ENCODE data around the gene RHAG. TPM values are rescaled to one million over a fixed set of nuclear protein-coding genes. Genes with fewer than 3 reads are reported as not detected.

The RHAG gene
- total RNA-seq: not detected
- long read RNA-seq, donor 1, partial matches to known transcripts: 0 of 1 reads
- long read RNA-seq, donor 1, other reads (novel, unspliced or antisense): 1 of 1 reads
- long read RNA-seq, donor 2: 0 reads

DNA sequence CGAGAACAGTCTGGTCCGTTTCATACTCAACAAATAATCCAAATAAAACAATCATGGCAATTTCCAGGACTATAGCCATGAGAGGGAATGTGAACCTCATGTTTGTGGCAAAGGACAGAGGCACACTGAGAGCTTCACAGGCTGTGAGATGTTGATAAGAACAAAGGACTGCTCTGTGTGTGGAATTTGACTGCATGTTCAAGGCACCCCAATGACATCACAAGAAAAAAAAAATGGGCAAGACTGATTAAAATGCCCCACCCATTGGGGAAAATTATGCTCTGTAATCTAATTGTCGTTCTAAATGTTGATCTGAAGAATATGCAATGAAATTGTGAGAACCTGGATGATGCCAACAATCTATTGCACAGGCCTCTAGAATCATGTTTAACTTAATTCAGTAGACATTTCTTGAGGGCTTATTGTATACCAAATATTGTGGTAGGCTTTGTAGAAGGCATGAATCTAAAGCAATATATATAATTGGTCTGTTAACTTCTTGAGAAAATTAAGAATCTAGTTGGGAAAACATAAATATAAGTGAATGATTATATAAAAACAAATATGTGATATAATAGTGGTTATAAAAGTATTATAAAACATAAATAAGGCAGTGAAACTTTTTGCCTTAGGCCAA is at the start of gene RHAG:
Gene RHAG (minus strand): TSS at position 127 of the 637 bp plus-strand sequence. CDS start 27 bp downstream, at position 100.
- Histone ChIP-seq H3K9me3 (no peaks in the 10 kb centered on the region), H3K4me1 (ENCODE audit: low read depth) (no peaks in the 10 kb centered on the region), H3K36me3 (ENCODE audit: low read depth) (no peaks in the 10 kb centered on the region), H3K4me3 (no peak within 1 kb of the TSS)
- DNase-seq (no peak), ATAC-seq (no peak)
- TF ChIP-seq, protein P1, sequence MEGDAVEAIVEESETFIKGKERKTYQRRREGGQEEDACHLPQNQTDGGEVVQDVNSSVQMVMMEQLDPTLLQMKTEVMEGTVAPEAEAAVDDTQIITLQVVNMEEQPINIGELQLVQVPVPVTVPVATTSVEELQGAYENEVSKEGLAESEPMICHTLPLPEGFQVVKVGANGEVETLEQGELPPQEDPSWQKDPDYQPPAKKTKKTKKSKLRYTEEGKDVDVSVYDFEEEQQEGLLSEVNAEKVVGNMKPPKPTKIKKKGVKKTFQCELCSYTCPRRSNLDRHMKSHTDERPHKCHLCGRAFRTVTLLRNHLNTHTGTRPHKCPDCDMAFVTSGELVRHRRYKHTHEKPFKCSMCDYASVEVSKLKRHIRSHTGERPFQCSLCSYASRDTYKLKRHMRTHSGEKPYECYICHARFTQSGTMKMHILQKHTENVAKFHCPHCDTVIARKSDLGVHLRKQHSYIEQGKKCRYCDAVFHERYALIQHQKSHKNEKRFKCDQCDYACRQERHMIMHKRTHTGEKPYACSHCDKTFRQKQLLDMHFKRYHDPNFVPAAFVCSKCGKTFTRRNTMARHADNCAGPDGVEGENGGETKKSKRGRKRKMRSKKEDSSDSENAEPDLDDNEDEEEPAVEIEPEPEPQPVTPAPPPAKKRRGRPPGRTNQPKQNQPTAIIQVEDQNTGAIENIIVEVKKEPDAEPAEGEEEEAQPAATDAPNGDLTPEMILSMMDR (IDR thresholded peaks at IDR 0.05): no peak
- intact Hi-C loops (cut with DNase I, micrococcal nuclease): no loop called here

DNA sequence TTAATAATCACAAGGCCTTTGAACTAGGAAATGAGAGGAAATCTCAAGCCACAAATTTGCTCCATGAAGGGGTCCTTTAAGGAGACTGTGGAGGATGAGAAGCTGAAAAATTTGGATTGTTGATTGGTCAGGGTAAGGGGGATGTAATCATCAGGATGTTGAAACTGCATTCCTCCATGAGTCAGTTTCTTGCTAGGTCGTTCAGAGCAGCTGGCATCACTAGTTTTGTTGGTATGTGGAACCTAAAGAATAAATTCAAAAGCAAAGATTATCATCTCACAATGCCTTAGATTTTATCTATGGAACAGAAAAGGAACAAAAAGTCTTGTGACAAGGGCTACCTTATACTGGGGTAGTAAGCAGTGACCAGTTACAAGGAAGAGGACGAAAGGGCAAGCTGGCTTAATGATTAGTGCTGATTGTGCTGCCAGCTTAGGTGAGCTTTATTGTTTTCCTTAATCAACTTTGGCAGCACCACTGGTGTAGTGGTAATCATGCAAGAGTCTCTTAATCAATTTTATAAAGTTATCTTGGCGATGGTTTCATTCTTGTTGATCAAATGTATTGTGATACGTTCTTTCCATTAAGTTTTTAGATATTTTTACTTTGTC is 40.1 kb upstream of the RHAG start:
- Histone ChIP-seq H3K36me3 (ENCODE audit: low read depth) (no peaks in the 10 kb centered on the region), H3K4me3 (no peak overlapping the region), H3K4me1 (ENCODE audit: low read depth) (no peaks in the 10 kb centered on the region), H3K9me3 (no peaks in the 10 kb centered on the region)
- no peak for DNase-seq
- no peak for ATAC-seq
- TF ChIP-seq, protein P1 (IDR thresholded peaks at IDR 0.05): no peak
- intact Hi-C loops (cut with DNase I, micrococcal nuclease): no loop called here

DNA sequence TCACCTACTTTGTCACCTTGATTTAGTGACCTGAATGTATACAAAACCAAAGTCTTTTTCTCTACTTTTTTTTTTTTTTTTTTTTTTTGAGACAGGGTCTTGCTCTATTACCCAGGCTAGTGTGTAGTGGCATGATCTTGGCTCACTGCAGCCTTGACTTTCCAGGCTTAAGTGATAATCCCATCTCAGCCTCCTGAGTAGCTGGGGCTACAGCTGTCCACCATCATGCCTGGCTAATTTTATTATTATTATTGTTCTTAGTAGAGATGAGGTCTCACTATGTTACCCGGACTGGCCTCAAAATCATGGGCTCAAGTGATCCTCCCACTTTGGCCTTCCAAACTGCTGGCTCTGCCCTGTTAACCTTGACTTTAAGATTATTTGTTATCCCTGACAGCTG is 39.2 kb upstream of the RHAG start:
- intact Hi-C loops (cut with DNase I, micrococcal nuclease): no loop called here
- ATAC-seq (no peak), DNase-seq (no peak)
- Histone ChIP-seq H3K4me1 (ENCODE audit: low read depth) (no peaks in the 10 kb centered on the region), H3K36me3 (ENCODE audit: low read depth) (no peaks in the 10 kb centered on the region), H3K9me3 (no peaks in the 10 kb centered on the region), H3K4me3 (no peak overlapping the region)
- TF ChIP-seq, protein P1 (IDR thresholded peaks at IDR 0.05): no peak

DNA sequence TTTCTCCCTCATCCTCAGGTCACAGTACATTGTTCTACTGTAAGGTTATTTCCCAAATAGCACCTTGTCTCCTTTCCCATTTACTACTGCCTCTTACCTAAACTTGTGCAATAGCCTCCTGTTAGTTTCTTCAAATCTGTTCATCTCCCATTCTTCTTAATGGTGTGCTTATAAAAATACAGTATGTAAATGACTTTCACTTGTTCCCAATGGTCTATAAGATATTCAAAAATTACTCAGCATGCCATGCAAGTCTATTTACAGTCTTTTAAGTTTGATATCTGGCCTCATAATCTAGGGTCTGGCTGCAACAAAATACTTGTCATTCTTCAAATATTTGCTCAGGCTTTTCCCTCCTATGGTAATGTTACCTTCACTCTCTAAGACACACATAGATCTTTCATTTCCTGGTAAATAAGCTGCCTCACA is 31.5 kb upstream of the RHAG start:
- no peaks in the 10 kb centered on the region for H3K4me1 ChIP-seq (ENCODE audit: low read depth)
- no peak for DNase-seq
- no peaks in the 10 kb centered on the region for H3K9me3 ChIP-seq
- H3K36me3 ChIP-seq (ENCODE audit: low read depth): no peaks in the 10 kb centered on the region
- no peak overlapping the region for H3K4me3 ChIP-seq
- no peak for ATAC-seq
- intact Hi-C loops (cut with DNase I, micrococcal nuclease): no loop called here
- TF ChIP-seq, protein P1 (IDR thresholded peaks at IDR 0.05): no peak

DNA sequence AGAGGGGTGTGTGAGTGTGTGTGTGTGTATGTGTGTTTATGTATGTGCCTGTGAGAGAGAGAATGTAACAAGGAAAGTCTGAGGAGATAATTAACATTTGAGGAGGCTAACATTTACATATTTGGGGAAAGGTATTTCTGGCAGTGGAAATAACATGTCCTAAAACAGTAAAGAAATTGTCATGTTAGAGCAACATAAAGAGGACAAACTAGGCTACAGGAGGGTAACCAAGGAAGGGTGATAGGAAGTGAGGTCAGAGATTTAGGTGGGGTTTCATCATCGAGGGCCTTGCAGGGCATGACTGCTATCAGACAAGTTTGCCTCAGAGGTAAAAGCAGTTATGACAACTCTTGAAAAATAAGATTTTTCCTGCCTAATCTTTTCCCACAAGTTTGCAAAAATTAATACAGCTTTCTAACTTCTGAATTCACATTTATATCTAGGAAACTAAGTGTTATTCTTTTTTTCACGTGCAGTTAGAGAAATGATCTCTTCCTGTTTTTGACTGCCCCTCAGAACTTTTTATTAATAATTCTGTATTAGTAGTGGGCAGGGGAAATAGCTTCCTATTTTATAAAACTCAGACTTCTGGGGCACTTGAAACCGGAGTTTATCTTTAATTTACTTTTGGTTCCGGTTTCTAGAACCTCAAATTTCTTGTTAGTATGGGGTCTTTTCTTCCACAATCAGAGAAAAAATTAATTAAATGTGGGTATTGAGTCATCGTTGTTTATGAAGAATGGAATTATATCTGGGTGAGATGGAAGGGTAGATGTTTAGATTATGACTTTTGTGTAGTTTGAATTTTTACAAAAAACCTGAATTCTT is 30.5 kb upstream of the RHAG start:
- TF ChIP-seq, protein P1 (IDR thresholded peaks at IDR 0.05): no peak

More for the DNA sequence above, 30.5 kb upstream of the RHAG start:
- no peak for DNase-seq
- no peak for ATAC-seq
- intact Hi-C loops (cut with DNase I, micrococcal nuclease): no loop called here
- no peaks in the 10 kb centered on the region for H3K36me3 ChIP-seq (ENCODE audit: low read depth)
- H3K9me3 ChIP-seq: no peaks in the 10 kb centered on the region
- H3K4me1 ChIP-seq (ENCODE audit: low read depth): no peaks in the 10 kb centered on the region
- no peak overlapping the region for H3K4me3 ChIP-seq
